Progenitor cell of endocrine pancreas (in vitro differentiated cells): ENCODE measurements around the gene BMP4. TPM values are rescaled to one million over a fixed set of nuclear protein-coding genes. Genes with fewer than 3 reads are reported as not detected.

Experiments used
- DNase-seq: peaks from one replicate; pipeline ENCODE4 v3.0.0; 2021; ENCODE audit warnings: low spot score; ENCODE audit not compliant: unreplicated experiment
- H3K27ac Mint-ChIP-seq: 2 replicates; pipeline ENCODE4 v1.8.0; 2021; ENCODE audit warnings: mild to moderate bottlenecking, moderate library complexity, mixed read lengths
- H3K27me3 Mint-ChIP-seq: 2 replicates; pipeline ENCODE4 v1.8.0; 2021; ENCODE audit warnings: mixed read lengths
- H3K36me3 Mint-ChIP-seq: 2 replicates; pipeline ENCODE4 v1.8.0; 2022; ENCODE audit warnings: mixed read lengths; ENCODE audit not compliant: insufficient read depth
- H3K4me1 Mint-ChIP-seq: 2 replicates; pipeline ENCODE4 v1.8.0; 2021; ENCODE audit warnings: low read depth, mixed read lengths
- H3K4me3 Mint-ChIP-seq: 2 replicates; pipeline ENCODE4 v1.8.0; 2021; ENCODE audit warnings: low read depth, mild to moderate bottlenecking, moderate library complexity, mixed read lengths
- H3K9me3 Mint-ChIP-seq: 2 replicates; pipeline ENCODE4 v1.8.0; 2021; ENCODE audit warnings: low read depth, mixed read lengths
- CTCF ChIP-seq: fragments of 200-600 bp; sonication (generic); IDR thresholded peaks from one replicate; pipeline ENCODE4 v1.5.0; 2021; ENCODE audit warnings: antibody characterized with exemption, mild to moderate bottlenecking; ENCODE audit not compliant: unreplicated experiment
- total RNA-seq: library from RNA; stranded (reverse); gene quantifications from 2 replicates; pipeline ENCODE4 v1.2.1, GENCODE V29; 2021

Gene BMP4
- total RNA-seq, 1 donor from 2014 or later: 2.7 TPM

GRCh38 chr14:53916239-53916638 lies 40.4 kb downstream of the BMP4 start:
- Mint-ChIP-seq H3K27ac (no peak overlapping the region), H3K9me3 (peaks cover 4% of the 10 kb centered on the region), H3K4me1 (peaks cover 1% of the 10 kb centered on the region), H3K36me3 (no peaks in the 10 kb centered on the region), H3K27me3 (no peaks in the 10 kb centered on the region), H3K4me3 (no peak overlapping the region)
- no peak for DNase-seq
- TF ChIP-seq CTCF: no peak

GRCh38 chr14:53915364-53916014 lies 41.1 kb downstream of the BMP4 start:
- no peaks in the 10 kb centered on the region for H3K27me3 Mint-ChIP-seq
- peaks cover 1% of the 10 kb centered on the region for H3K4me1 Mint-ChIP-seq
- H3K36me3 Mint-ChIP-seq: no peaks in the 10 kb centered on the region
- H3K9me3 Mint-ChIP-seq: peaks cover 4% of the 10 kb centered on the region
- no peak for DNase-seq
- no peak overlapping the region for H3K27ac Mint-ChIP-seq
- TF ChIP-seq CTCF: no peak
- H3K4me3 Mint-ChIP-seq: no peak overlapping the region

- Mint-ChIP-seq H3K27me3 (no peaks in the 10 kb centered on the region), H3K36me3 (no peaks in the 10 kb centered on the region), H3K27ac (no peak overlapping the region), H3K9me3 (no peaks in the 10 kb centered on the region), H3K4me1 (no peaks in the 10 kb centered on the region), H3K4me3 (no peak overlapping the region)
- TF ChIP-seq CTCF: no peak
- no peak for DNase-seq
Measured at GRCh38 chr14:53912021-53912420, 44.6 kb downstream of the BMP4 start.

- Mint-ChIP-seq H3K4me3 (no peak overlapping the region), H3K36me3 (no peaks in the 10 kb centered on the region), H3K4me1 (no peaks in the 10 kb centered on the region), H3K27me3 (no peaks in the 10 kb centered on the region), H3K27ac (no peak overlapping the region), H3K9me3 (peaks cover 8% of the 10 kb centered on the region)
- no peak for DNase-seq
- no peak for TF ChIP-seq CTCF
Measured at GRCh38 chr14:53908416-53908815, 48.2 kb downstream of the BMP4 start.

GRCh38 chr14:53902307-53902706 lies 54.3 kb downstream of the BMP4 start:
- DNase-seq: no peak
- Mint-ChIP-seq H3K4me3 (no peak overlapping the region), H3K9me3 (peaks cover 8% of the 10 kb centered on the region), H3K36me3 (no peaks in the 10 kb centered on the region), H3K4me1 (no peaks in the 10 kb centered on the region), H3K27ac (no peak overlapping the region), H3K27me3 (no peaks in the 10 kb centered on the region)
- TF ChIP-seq CTCF: no peak
